Measurements from ENCODE around the gene SPACA7.

DNA sequence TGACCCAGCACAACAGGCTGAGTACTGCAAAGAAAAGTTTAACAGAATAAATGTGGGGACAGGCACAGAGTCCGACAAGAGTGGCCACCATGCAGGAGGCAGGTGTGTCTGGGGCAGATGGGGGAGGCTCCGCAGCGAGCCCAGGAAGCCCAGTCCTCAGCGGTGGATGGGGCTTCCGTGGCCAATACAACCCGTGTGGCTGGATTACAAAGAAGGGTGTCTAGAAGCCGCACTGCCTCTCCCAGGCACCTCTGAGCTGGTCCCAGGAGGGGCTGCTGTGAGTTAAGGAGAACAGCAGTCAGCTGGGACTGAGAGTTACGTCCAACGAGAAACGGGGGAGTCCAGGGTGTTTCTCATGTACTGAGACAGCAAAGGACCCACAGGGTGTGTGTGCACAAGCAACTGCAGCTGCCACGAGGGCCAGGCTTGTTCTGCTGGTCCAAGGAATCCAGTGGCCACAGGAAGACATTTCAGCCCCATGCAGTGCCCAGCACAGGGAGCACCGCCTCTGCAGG is 70.2 kb downstream of the SPACA7 start:
- TF ChIP-seq SP1 (IDR thresholded peaks at IDR 0.05) (no peak), FOXM1 (IDR thresholded peaks at IDR 0.05; ENCODE audit: borderline replicate concordance) (no peak), PKNOX1 (IDR thresholded peaks at IDR 0.05) (no peak)

Measured in HEK293T (cell line).